Measurements from ENCODE around the gene DOCK4.

The DOCK4 gene

GRCh38 chr7:111789870-111790269 lies 416.3 kb downstream of the DOCK4 start:
- DNase-seq = no peak

- DNase-seq = no peak
These were observed 417.2 kb downstream of the DOCK4 start for GRCh38 chr7:111789048-111789320.

- no peak for DNase-seq
These were observed 417.7 kb downstream of the DOCK4 start for GRCh38 chr7:111788286-111789047.

DNA sequence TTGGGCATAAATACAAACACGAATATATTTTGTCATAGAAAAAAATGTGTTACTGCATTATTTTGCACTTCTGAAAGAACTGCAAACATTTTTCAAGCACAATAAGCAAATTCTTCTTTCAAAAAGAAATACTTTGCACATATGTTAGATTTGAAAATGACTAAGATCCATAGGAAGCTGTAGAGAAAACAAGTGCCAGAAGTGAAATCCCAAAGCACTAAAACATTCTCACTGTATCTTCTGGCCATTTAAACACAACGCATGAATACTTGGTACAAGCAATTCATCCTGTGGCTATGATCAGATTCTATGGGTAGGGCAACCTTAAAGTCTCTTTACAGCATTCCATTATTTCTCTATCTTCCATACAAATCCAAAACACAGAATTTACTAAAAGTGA lies 418.5 kb downstream of the DOCK4 start:
- DNase-seq = no peak

DNA sequence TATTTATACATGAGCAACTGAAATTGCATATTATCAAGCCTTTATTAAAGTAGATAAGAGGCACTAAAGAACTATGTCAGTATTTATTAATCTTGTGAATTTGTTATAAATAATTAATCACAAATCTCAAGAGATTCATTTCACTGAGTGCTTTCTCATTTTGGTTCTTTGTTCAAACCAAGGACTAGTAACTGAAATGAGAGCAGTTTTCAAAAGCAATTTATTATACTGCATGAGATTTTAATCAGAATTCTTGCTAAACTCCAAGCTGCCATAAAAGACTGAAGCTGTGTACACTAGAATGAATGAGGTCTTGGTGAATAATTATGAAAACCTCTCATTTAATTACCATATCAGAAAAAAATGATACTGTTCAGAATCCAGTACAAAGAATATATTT lies 419.1 kb downstream of the DOCK4 start:
- DNase-seq = no peak

- DNase-seq = no peak
These were observed 421.1 kb downstream of the DOCK4 start for GRCh38 chr7:111785076-111785475.

GRCh38 chr7:111784296-111784695 lies 421.9 kb downstream of the DOCK4 start:
- DNase-seq = no peak

DNA sequence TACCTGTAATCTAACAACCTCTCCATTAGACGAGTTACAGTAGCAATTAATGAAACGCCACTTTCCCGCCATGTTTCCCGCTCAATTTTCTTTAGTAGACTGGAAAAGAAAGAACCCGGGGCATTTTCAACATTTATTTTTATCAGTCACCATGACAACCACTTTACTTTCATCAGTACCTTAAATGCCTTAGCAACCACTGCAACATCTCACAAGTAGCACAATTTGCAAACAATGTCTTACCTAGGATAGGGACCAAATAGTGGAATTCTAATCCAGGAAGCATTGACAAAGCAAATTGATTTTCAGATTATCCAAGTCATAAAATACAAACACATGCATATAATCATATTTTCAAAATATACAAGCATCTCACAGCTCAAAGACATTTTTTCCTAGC lies 422.3 kb downstream of the DOCK4 start:
- DNase-seq = no peak

GRCh38 chr7:111780527-111780926 lies 425.7 kb downstream of the DOCK4 start:
- DNase-seq = no peak

DNA sequence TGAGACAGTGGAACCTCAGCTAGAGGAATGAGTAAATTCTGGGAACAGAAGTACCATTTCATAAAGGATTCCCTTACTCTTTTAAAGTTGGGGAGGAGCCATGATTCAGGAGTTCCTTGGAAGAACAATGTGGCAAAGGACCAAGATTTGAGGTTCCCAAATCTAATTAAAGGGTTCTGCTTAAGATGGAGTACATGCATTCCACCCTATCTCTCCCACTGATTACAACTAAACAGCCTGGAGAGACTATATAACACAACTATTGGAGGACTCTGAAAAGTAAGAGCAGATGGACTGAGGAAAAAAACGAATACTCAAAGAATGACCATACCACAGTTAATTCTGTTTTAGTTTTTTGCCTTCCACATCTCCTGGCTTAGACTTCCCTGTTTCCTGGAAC lies 431.0 kb downstream of the DOCK4 start:
- no peak for DNase-seq

- DNase-seq = no peak
These were observed 433.5 kb downstream of the DOCK4 start for GRCh38 chr7:111772716-111773115.

DNA sequence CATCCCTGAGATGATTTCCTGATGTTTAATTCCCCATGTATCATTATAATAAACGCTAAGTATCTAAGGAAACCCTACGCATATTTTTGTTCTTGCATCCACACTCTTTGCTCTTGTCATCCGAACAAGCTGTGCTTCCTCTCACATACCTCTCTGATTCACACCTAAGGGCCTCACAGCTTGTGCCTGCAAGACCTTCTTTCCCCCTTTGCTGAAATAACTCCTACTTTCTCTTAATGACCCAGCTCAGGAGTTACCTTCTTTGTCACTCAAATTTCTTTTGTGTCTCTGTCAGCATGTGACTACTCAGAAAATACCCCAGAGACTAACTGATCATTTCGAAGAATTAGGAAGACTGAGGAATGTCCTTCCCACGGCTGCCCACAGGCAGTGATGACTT lies 434.6 kb downstream of the DOCK4 start:
- no peak for DNase-seq

DNA sequence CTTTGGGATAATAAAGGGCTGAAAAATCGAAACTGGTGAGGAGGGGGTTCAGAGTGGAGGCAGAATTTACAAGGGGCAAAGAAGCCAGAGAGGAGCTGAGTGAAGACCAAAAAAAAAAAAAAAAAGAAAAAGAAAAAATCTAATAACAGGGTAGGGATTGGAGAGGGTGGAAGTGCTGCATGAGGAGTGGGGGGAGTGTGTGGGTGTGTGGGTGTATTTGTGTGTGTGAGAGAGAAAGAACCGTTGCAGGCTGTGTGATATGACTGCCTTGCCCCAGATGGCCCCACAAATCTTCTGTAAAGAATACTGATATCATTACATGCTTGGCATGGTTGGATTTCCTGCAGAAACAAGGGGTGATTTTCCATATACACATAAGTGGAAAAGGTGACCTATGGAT lies 436.1 kb downstream of the DOCK4 start:
- no peak for DNase-seq

DNA sequence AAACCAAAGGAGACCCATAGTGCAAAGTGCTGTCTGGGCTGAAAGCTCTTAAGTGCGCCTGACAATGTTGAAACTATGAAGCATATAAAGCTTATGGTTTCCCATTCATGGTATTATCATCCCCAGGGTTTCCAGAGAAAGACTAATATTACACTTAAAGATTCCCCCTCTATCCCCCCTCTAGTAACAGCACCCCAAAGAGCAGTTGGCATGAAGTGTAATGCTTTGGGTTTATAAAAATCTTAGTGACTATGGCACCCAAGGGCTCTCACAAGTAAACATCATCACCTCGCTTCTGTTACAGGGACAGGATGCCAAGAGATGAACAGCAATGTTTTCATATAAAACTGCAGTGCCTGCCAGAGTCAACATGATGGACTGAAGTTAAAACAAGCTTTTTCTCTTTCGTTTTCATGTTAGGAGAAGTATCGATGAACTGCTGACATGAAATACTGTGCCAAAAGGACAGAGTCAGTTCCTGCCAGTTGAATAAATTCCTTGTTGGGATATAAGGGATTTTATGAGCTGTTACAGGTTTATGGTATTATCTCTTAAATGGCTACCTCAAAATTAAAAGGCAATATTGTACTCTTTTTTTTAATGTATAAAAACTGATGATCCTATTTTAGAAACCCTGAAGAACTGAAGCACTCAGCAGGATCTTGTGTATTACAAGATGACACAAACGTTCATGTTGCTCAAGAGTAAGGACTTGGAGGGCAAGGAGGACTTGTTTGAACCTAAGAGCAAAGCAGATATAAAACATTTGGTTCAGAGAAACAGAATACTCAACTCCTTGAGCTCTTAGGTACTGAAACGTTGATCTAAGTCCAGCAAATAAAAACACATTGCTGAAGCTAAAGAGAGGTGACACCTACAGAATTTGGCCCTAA lies 440.2 kb downstream of the DOCK4 start:
- no peak for DNase-seq

GRCh38 chr7:111763221-111763801 lies 442.9 kb downstream of the DOCK4 start:
- DNase-seq = no peak

DNA sequence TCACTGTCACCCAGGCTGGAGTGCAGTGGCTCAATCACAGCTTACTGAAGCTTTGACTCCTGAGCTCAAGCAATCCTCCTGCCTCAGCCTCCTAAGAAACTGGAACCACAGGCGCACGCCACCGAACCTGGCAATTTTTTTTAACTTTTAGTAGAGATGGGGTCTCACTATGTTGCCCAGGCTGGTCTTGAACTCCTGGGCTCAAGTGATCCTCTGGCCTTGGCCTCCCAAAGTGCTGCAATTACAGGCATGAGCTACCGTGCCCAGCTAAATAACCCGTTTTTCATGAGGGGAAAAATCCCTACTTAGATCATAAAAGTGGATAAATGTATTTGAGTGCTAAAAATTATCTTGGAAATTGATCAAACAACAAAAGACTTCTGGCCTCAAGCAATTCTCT lies 443.4 kb downstream of the DOCK4 start:
- no peak for DNase-seq

DNA sequence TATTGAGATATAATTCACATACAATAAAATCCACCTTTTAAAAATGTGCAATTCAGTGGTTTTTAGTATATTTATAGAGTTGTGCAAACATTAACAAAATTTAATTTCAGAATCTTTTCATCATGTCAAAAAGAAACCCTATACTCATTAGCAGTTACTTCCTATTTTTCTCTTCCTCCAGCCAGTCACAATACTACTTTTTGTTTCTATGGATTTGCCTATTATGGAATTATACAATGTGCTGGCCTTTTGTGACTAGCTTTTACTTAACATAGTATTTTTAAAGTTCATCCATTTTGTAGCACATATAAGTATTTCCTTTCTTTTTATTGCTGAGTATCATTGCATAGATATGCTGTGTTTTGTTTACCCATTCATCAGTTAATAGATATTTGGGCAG lies 444.0 kb downstream of the DOCK4 start:
- no peak for DNase-seq

DNA sequence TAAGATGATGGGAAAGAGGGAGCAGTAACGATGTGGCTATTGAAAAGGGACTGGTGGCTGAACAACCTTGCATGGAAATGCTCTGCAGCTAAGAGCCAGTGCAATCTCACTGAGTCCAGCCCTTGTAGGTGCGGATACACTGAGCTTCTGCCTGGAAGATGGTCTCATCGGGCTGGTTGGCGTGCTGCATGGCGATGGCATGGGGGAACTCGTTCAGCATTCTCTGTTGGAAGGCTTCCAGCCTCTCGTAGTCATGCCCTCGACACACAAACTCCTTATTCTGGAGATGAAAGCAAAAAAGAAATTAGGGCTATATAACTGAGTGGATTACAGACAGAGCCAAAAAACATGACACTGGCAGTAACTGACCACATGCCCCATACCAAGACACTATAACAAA lies 446.2 kb downstream of the DOCK4 start:
- DNase-seq = no peak

GRCh38 chr7:111758332-111758731 lies 447.9 kb downstream of the DOCK4 start:
- no peak for DNase-seq

DNA sequence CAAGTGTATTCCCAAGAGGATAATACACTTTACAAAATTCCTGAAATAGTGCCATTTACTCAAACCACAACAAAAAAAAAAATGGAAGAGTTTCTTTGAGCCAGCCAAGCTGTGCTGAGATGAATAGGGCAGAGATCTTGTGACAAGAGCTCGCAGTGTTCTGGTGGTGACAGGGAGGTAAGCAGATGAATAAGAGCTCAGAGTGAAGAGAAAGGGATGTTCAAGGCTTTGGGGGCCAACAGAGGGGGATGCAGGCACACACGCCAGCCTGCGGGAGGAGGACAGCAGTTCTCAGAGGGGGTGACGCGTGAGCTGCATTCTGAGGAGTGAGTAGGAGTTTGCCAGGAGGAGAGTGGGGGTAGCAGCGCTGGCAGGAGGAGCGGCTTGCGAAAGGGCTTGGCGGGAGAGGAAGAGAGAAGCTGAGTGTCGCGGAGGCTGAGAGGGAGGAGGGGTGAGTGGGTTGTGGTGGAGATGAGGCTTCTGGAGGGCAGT lies 449.5 kb downstream of the DOCK4 start:
- DNase-seq = no peak

GRCh38 chr7:111755383-111755782 lies 450.8 kb downstream of the DOCK4 start:
- DNase-seq = no peak

DNA sequence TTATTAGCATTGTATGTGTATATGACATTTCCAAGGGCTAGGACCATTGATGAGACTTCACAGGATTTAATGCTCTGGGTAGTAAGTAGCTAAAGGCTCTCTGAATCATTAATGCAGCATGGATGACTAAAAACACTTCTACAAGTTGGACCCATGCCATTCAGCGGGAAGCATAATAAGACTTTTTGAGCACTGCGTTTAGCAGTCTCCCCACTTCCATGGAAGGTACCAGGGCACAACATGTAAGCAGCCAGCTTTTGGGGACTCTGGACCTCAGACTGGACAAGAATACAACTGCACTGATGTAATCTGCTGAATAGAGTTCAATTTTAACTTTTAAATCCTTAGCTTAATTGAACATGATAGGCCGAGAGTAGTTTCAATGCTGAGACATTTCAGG lies 452.2 kb downstream of the DOCK4 start:
- no peak for DNase-seq

- peak; percentile 14 for DNase-seq
These were observed 454.1 kb downstream of the DOCK4 start for GRCh38 chr7:111752022-111752582.

- no peak for DNase-seq
These were observed 455.3 kb downstream of the DOCK4 start for GRCh38 chr7:111750878-111751277.

Data from activated T-cell treated with anti-CD3 and anti-CD28 coated beads for 4 hours (primary cell).